DMS153 treated with DMSO at 0.1 percent for 48 hours (cell line): ENCODE results near the gene TTC32.
"Not testable (repeated sequence)": the region's sequence is repeated elsewhere in the genome, so short reads cannot be mapped to it uniquely, and the experiment has no call there.

Experiments used
- DNase-seq: peaks from one replicate; lab custom pipeline; 2025; ENCODE audit not compliant: unreplicated experiment; lab: John Stamatoyannopoulos, UW

Gene TTC32

GRCh38 chr2:19901442-19902215 lies at the start of gene TTC32:
TTC32 (minus strand) TSS chr2:19901983; CDS start chr2:19901854, 129 bp downstream.
- DNase-seq = peak; percentile 96

GRCh38 chr2:19949071-19949470 lies 47.3 kb upstream of the TTC32 start:
- no peak for DNase-seq

- no peak for DNase-seq
These were observed 45.6 kb upstream of the TTC32 start for GRCh38 chr2:19947184-19947940.

- no peak for DNase-seq
These were observed 42.5 kb upstream of the TTC32 start for GRCh38 chr2:19944205-19944845.

- no peak for DNase-seq
These were observed 41.4 kb upstream of the TTC32 start for GRCh38 chr2:19943189-19943588.

- DNase-seq = no peak
These were observed 40.4 kb upstream of the TTC32 start for GRCh38 chr2:19942199-19942598.

- DNase-seq = no peak
These were observed 35.2 kb upstream of the TTC32 start for GRCh38 chr2:19937004-19937403.

- DNase-seq = no peak
These were observed 34.4 kb upstream of the TTC32 start for GRCh38 chr2:19936203-19936602.

- no peak for DNase-seq
These were observed 31.7 kb upstream of the TTC32 start for GRCh38 chr2:19933351-19933981.

- no peak for DNase-seq
These were observed 31.1 kb upstream of the TTC32 start for GRCh38 chr2:19932928-19933327.

GRCh38 chr2:19929226-19929625 lies 27.4 kb upstream of the TTC32 start:
- DNase-seq = no peak

GRCh38 chr2:19927816-19928215 lies 26.0 kb upstream of the TTC32 start:
- DNase-seq = not testable (repeated sequence)

- not testable (repeated sequence) for DNase-seq
These were observed 22.7 kb upstream of the TTC32 start for GRCh38 chr2:19924526-19924925.

GRCh38 chr2:19922188-19922587 lies 20.4 kb upstream of the TTC32 start:
- DNase-seq = not testable (repeated sequence)

- DNase-seq = no peak
These were observed 14.7 kb upstream of the TTC32 start for GRCh38 chr2:19916385-19916950.

- no peak for DNase-seq
These were observed 12.6 kb upstream of the TTC32 start for GRCh38 chr2:19914266-19914975.

- no peak for DNase-seq
These were observed 10.2 kb upstream of the TTC32 start for GRCh38 chr2:19911808-19912509.

GRCh38 chr2:19902216-19902740 lies 495 bp upstream of the TTC32 start:
- no peak for DNase-seq

GRCh38 chr2:19900931-19901441 lies 797 bp downstream of the TTC32 start:
- DNase-seq = no peak
